Esophagus muscularis mucosa (tissue), 4 donors: ENCODE results near the gene TUBA3D. TPM values are rescaled to one million over a fixed set of nuclear protein-coding genes. Genes with fewer than 3 reads are reported as not detected.
"Not testable (repeated sequence)": the region's sequence is repeated elsewhere in the genome, so short reads cannot be mapped to it uniquely, and the experiment has no call there.

Experiments
- DNase-seq: peaks from one replicate; pipeline ENCODE4 v3.0.0-alpha.2; 2017; ENCODE audit errors: extremely low spot score
- H3K27ac ChIP-seq, 4 donors: fragments of 200-600 bp; sonication (generic); replicated peaks in 1 of 4; 1 replicate in 3 of 4; 2 replicates in 1 of 4; pipeline ENCODE4 v1.5.1; 2016 to 2019; ENCODE audit warnings: mild to moderate bottlenecking in 1 of 4
- H3K27me3 ChIP-seq, 4 donors: fragments of 200-600 bp; sonication (generic); one replicate each; pipeline versions ENCODE4 v1.5.1 to v1.6.0; 2016 to 2019
- H3K36me3 ChIP-seq, 4 donors: fragments of 200-600 bp; sonication (generic); one replicate each; pipeline ENCODE4 v1.5.1; 2016 to 2019
- H3K4me1 ChIP-seq, 4 donors: fragments of 200-600 bp; sonication (generic); one replicate each; pipeline ENCODE4 v1.5.1; 2016 to 2019
- H3K4me3 ChIP-seq, 4 donors: fragments of 200-600 bp; sonication (generic); 1 replicate in 2 of 4; 2 replicates in 2 of 4; pipeline ENCODE4 v1.5.1; 2016 to 2019; ENCODE audit warnings: mild to moderate bottlenecking in 4 of 4, moderate library complexity in 1 of 4
- H3K9me3 ChIP-seq, 4 donors: fragments of 200-600 bp; sonication (generic); 1 replicate in 3 of 4; 2 replicates in 1 of 4; pipeline ENCODE4 v1.5.1; 2016 to 2019
- CTCF ChIP-seq, 3 experiments: fragments of 200-600 bp in 2 of 3; fragments of 450-650 bp in 1 of 3; sonication (generic) in 2 of 3; IDR thresholded peaks; one replicate each; pipeline ENCODE4 v1.5.1; 2017 to 2019; ENCODE audit warnings: antibody characterized with exemption in 3 of 3, mild to moderate bottlenecking in 2 of 3, moderate library complexity in 1 of 3
- EP300 ChIP-seq: sonication (generic); formaldehyde crosslinking; IDR thresholded peaks from one replicate; pipeline ENCODE4 v1.6.1; 2017; ENCODE audit warnings: antibody characterized with exemption
- POLR2A ChIP-seq: fragments of 450-650 bp; IDR thresholded peaks from one replicate; pipeline ENCODE4 v1.6.1; 2017; ENCODE audit warnings: antibody characterized with exemption, moderate library complexity, mild to moderate bottlenecking, low read depth
- POLR2AphosphoS5 ChIP-seq, 2 donors: sonication (generic); formaldehyde crosslinking; IDR thresholded peaks; one replicate each; pipeline ENCODE4 v1.6.1; 2017; ENCODE audit warnings: antibody characterized with exemption in 2 of 2
- WGBS: methylation state at CpG from one replicate; pipeline ENCODE4 v1.1.5; 2018; 5-methylcytosine and 5-hydroxymethylcytosine counted together
- intact Hi-C: fragments of 100-400 bp; cut with DNase I; formaldehyde crosslinking; loops from one replicate; pipeline ENCODE4 v1.15.1; 2023
- total RNA-seq, 4 donors: library from RNA; depleted of rRNA; stranded (reverse); fragments of >200 nt; gene quantifications; one replicate each; pipeline versions ENCODE4 v1.1.0 to v1.2.1, GENCODE V29; 2016

The TUBA3D gene
- total RNA-seq, 4 donors from 2014 or later = not detected

- DNase-seq = no peak
- H3K36me3 ChIP-seq = peaks cover 27 to 98% (median 80%) of the 10 kb centered on the region in 4 donors
- no peaks in the 10 kb centered on the region for H3K4me1 ChIP-seq
- H3K27me3 ChIP-seq = no peaks in the 10 kb centered on the region
- intact Hi-C loops = no loop called here
- H3K9me3 ChIP-seq = no peaks in the 10 kb centered on the region
- WGBS = 92% methylated on average over 8 of the region's 9 CpGs
- TF ChIP-seq POLR2A (no peak), EP300 (no peak), CTCF (IDR thresholded peaks at IDR 0.05) (no peak), POLR2AphosphoS5 (IDR thresholded peaks at IDR 0.05) (no peak)
- H3K4me3 ChIP-seq = no peak overlapping the region
- no peak overlapping the region for H3K27ac ChIP-seq
These were observed 33.7 kb downstream of the TUBA3D start for GRCh38 chr2:131509615-131510014.

GRCh38 chr2:131511291-131511968 lies 35.5 kb downstream of the TUBA3D start:
- H3K27me3 ChIP-seq, DNase-seq, H3K9me3 ChIP-seq, H3K27ac ChIP-seq, H3K4me1 ChIP-seq, H3K4me3 ChIP-seq, intact Hi-C loops: not testable (repeated sequence)
- 82% methylated on average over 22 of the region's 22 CpGs for WGBS
- peaks cover 19 to 94% (median 69%) of the 10 kb centered on the region in 4 donors for H3K36me3 ChIP-seq

GRCh38 chr2:131511969-131512870 lies 36.3 kb downstream of the TUBA3D start:
- H3K27me3 ChIP-seq, H3K4me3 ChIP-seq, H3K9me3 ChIP-seq, H3K27ac ChIP-seq, DNase-seq, intact Hi-C loops, H3K4me1 ChIP-seq: not testable (repeated sequence)
- peaks cover 22 to 94% (median 69%) of the 10 kb centered on the region in 4 donors for H3K36me3 ChIP-seq
- WGBS = 83% methylated on average over 12 of the region's 17 CpGs

- not testable (repeated sequence) for DNase-seq, H3K4me1 ChIP-seq
- WGBS = 70% methylated on average over 14 of the region's 15 CpGs
These were observed 38.7 kb downstream of the TUBA3D start for GRCh38 chr2:131514408-131515166.

GRCh38 chr2:131515235-131515634 lies 39.3 kb downstream of the TUBA3D start:
- H3K4me1 ChIP-seq, DNase-seq, intact Hi-C loops, H3K27ac ChIP-seq, H3K9me3 ChIP-seq, H3K4me3 ChIP-seq, H3K27me3 ChIP-seq: not testable (repeated sequence)
- 80% methylated on average over 2 of the region's 14 CpGs for WGBS
- peaks cover 17 to 94% (median 72%) of the 10 kb centered on the region in 4 donors for H3K36me3 ChIP-seq

More at GRCh38 chr2:131514408-131515166, 38.7 kb downstream of the TUBA3D start:
- H3K36me3 ChIP-seq = peaks cover 18 to 94% (median 72%) of the 10 kb centered on the region in 4 donors
- H3K9me3 ChIP-seq, H3K27me3 ChIP-seq, H3K27ac ChIP-seq, intact Hi-C loops, H3K4me3 ChIP-seq: not testable (repeated sequence)

- intact Hi-C loops = no loop called here
- H3K9me3 ChIP-seq = no peaks in the 10 kb centered on the region
- no peaks in the 10 kb centered on the region for H3K4me1 ChIP-seq
- peaks cover 22 to 95% (median 73%) of the 10 kb centered on the region in 4 donors for H3K36me3 ChIP-seq
- H3K27me3 ChIP-seq = no peaks in the 10 kb centered on the region
- no peak for DNase-seq
- no peak overlapping the region for H3K4me3 ChIP-seq
- 87% methylated on average over 7 of the region's 10 CpGs for WGBS
- H3K27ac ChIP-seq = no peak overlapping the region
- TF ChIP-seq CTCF (IDR thresholded peaks at IDR 0.05) = no peak
- no peak for TF ChIP-seq POLR2AphosphoS5 (IDR thresholded peaks at IDR 0.05)
- TF ChIP-seq POLR2A = no peak
- TF ChIP-seq EP300 = no peak
These were observed 40.1 kb downstream of the TUBA3D start for GRCh38 chr2:131516011-131516410.
